Measurements from ENCODE around the gene ATXN7L1. TPM values are rescaled to one million over a fixed set of nuclear protein-coding genes. Genes with fewer than 3 reads are reported as not detected.

ATXN7L1 gene
- total RNA-seq, 1 experiment from 2014 or later: 38.5 TPM

- no peak for TF ChIP-seq ZMAT4 (CRISPR knock-in tag; IDR thresholded peaks at IDR 0.05)
- TF ChIP-seq RELA (CRISPR knock-in tag; IDR thresholded peaks at IDR 0.05; ENCODE audit: borderline replicate concordance): no peak
- TF ChIP-seq ZNF138 (CRISPR knock-in tag; conservative IDR thresholded peaks at IDR 0.05): no peak
- TF ChIP-seq EMX1 (CRISPR knock-in tag; IDR thresholded peaks at IDR 0.05): no peak
- no peak for TF ChIP-seq ESRRA (CRISPR knock-in tag; IDR thresholded peaks at IDR 0.05; ENCODE audit: borderline replicate concordance)
- TF ChIP-seq TEAD1 (CRISPR knock-in tag; IDR thresholded peaks at IDR 0.05): no peak
- TF ChIP-seq OVOL2 (CRISPR knock-in tag; IDR thresholded peaks at IDR 0.05; ENCODE audit: borderline replicate concordance): no peak
- TF ChIP-seq, protein P1, sequence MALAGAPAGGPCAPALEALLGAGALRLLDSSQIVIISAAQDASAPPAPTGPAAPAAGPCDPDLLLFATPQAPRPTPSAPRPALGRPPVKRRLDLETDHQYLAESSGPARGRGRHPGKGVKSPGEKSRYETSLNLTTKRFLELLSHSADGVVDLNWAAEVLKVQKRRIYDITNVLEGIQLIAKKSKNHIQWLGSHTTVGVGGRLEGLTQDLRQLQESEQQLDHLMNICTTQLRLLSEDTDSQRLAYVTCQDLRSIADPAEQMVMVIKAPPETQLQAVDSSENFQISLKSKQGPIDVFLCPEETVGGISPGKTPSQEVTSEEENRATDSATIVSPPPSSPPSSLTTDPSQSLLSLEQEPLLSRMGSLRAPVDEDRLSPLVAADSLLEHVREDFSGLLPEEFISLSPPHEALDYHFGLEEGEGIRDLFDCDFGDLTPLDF (CRISPR knock-in tag; IDR thresholded peaks at IDR 0.05): no peak
- no peak for TF ChIP-seq GTF2I (CRISPR knock-in tag; conservative IDR thresholded peaks at IDR 0.05)
- no peak for TF ChIP-seq FOXK1 (CRISPR knock-in tag; IDR thresholded peaks at IDR 0.05)
- no peak for TF ChIP-seq ZNF416 (CRISPR knock-in tag; IDR thresholded peaks at IDR 0.05)
These were observed 14.0 kb upstream of the ATXN7L1 start (continued) for GRCh38 chr7:105890290-105890997.

- no peak; the same call in 1 of the 2 replicates for ATAC-seq
- ChIA-PET CTCF (interaction anchor here (0.6 to 1.5 kb wide), 4 partner anchors 11 to 696 kb away, joined by 3 to 4 read pairs (median 4); no protein-coding TSS in a partner anchor), POLR2A (no interaction called here)
- Mint-ChIP-seq H3K4me1 (peaks cover 51% of the 10 kb centered on the region), H3K9me3 (0 out of 2 replicates have a peak, but pooled peaks cover 3% of the 10 kb centered on the region), H3K4me3 (no peak overlapping the region), H3K27ac (peak overlapping the region; percentile 38; the same call in 1 of the 2 replicates), H3K27me3 (ENCODE audit: low read depth) (no peaks in the 10 kb centered on the region), H3K36me3 (peaks cover 20% of the 10 kb centered on the region)
- TF ChIP-seq, protein P2, sequence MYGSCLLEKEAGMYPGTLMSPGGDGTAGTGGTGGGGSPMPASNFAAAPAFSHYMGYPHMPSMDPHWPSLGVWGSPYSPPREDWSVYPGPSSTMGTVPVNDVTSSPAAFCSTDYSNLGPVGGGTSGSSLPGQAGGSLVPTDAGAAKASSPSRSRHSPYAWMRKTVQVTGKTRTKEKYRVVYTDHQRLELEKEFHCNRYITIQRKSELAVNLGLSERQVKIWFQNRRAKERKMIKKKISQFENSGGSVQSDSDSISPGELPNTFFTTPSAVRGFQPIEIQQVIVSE (CRISPR knock-in tag; IDR thresholded peaks at IDR 0.05; ENCODE audit: borderline replicate concordance): no peak
- no peak for TF ChIP-seq ELF4 (CRISPR knock-in tag; IDR thresholded peaks at IDR 0.05; ENCODE audit: low read depth)
- no peak for DNase-seq (ENCODE audit: low spot score)
These were observed 11.3 kb upstream of the ATXN7L1 start for GRCh38 chr7:105887569-105888189.

- CTCF ChIA-PET: interaction anchor here (1.1 to 1.5 kb wide), 2 partner anchors 18 to 229 kb away, joined by 3 to 4 read pairs; no protein-coding TSS in a partner anchor
- ATAC-seq (no peak), DNase-seq (ENCODE audit: low spot score) (no peak)
- Mint-ChIP-seq H3K27me3 (ENCODE audit: low read depth) (no peaks in the 10 kb centered on the region), H3K9me3 (0 out of 2 replicates have a peak, but pooled peaks cover 3% of the 10 kb centered on the region), H3K4me3 (no peak overlapping the region), H3K36me3 (peaks cover 18% of the 10 kb centered on the region), H3K27ac (no peak overlapping the region), H3K4me1 (peaks cover 42% of the 10 kb centered on the region)
- POLR2A ChIA-PET: no interaction called here
- TF ChIP-seq KAT7 (CRISPR knock-in tag; IDR thresholded peaks at IDR 0.05; ENCODE audit: borderline replicate concordance): no peak
- TF ChIP-seq MXD4 (CRISPR knock-in tag; IDR thresholded peaks at IDR 0.05; ENCODE audit: borderline replicate concordance): no peak
- no peak for TF ChIP-seq HMGXB4 (CRISPR knock-in tag; IDR thresholded peaks at IDR 0.05)
- TF ChIP-seq NR3C1 (CRISPR knock-in tag; conservative IDR thresholded peaks at IDR 0.05; ENCODE audit: low read depth): no peak
- TF ChIP-seq PRRX2 (CRISPR knock-in tag; IDR thresholded peaks at IDR 0.05): no peak
- TF ChIP-seq, protein P3, sequence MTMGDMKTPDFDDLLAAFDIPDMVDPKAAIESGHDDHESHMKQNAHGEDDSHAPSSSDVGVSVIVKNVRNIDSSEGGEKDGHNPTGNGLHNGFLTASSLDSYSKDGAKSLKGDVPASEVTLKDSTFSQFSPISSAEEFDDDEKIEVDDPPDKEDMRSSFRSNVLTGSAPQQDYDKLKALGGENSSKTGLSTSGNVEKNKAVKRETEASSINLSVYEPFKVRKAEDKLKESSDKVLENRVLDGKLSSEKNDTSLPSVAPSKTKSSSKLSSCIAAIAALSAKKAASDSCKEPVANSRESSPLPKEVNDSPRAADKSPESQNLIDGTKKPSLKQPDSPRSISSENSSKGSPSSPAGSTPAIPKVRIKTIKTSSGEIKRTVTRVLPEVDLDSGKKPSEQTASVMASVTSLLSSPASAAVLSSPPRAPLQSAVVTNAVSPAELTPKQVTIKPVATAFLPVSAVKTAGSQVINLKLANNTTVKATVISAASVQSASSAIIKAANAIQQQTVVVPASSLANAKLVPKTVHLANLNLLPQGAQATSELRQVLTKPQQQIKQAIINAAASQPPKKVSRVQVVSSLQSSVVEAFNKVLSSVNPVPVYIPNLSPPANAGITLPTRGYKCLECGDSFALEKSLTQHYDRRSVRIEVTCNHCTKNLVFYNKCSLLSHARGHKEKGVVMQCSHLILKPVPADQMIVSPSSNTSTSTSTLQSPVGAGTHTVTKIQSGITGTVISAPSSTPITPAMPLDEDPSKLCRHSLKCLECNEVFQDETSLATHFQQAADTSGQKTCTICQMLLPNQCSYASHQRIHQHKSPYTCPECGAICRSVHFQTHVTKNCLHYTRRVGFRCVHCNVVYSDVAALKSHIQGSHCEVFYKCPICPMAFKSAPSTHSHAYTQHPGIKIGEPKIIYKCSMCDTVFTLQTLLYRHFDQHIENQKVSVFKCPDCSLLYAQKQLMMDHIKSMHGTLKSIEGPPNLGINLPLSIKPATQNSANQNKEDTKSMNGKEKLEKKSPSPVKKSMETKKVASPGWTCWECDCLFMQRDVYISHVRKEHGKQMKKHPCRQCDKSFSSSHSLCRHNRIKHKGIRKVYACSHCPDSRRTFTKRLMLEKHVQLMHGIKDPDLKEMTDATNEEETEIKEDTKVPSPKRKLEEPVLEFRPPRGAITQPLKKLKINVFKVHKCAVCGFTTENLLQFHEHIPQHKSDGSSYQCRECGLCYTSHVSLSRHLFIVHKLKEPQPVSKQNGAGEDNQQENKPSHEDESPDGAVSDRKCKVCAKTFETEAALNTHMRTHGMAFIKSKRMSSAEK (CRISPR knock-in tag; IDR thresholded peaks at IDR 0.05; ENCODE audit: borderline replicate concordance): no peak
- TF ChIP-seq, protein P4, sequence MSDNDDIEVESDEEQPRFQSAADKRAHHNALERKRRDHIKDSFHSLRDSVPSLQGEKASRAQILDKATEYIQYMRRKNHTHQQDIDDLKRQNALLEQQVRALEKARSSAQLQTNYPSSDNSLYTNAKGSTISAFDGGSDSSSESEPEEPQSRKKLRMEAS (CRISPR knock-in tag; IDR thresholded peaks at IDR 0.05): no peak
- no peak for TF ChIP-seq TCF7 (CRISPR knock-in tag; IDR thresholded peaks at IDR 0.05; ENCODE audit: low read depth)
- TF ChIP-seq, protein P1 (CRISPR knock-in tag; IDR thresholded peaks at IDR 0.05): no peak
- no peak for TF ChIP-seq ZBTB21 (CRISPR knock-in tag; IDR thresholded peaks at IDR 0.05; ENCODE audit: borderline replicate concordance)
These were observed 10.4 kb upstream of the ATXN7L1 start for GRCh38 chr7:105886776-105887175.
